ENCODE data around the gene MAN1B1. TPM values are rescaled to one million over a fixed set of nuclear protein-coding genes. Genes with fewer than 3 reads are reported as not detected.
A peak's percentile ranks its signal among the peaks of the same experiment; 100 is the strongest.

Gene MAN1B1
- total and polyA plus RNA-seq, 2 donors (not counting 3 experiments of a cell fraction or from before 2014, with no cell fraction given): 75.3 to 83.3 TPM

GRCh38 chr9:137128158-137128861 lies 41.5 kb downstream of the MAN1B1 start:
- Histone ChIP-seq H3K36me3 (ENCODE audit: control insufficient read depth in 2 of 2, extremely low read depth in 1 of 2, insufficient read depth in 2 of 2, low read length in 2 of 2) (no peaks in the 10 kb centered on the region), H3K4me3 (replicated peaks in 1 of 3; ENCODE audit: insufficient read depth in 1 of 3, low read depth in 1 of 3, low read length in 3 of 3) (peak overlapping the region in 2 of 3 experiments; percentile 51 to 63), H4K20me1 (replicated peaks; ENCODE audit: control insufficient read depth, extremely low read depth, insufficient read depth, low read length) (no peaks in the 10 kb centered on the region), H2AFZ (ENCODE audit: low read depth, low read length) (no peak overlapping the region), H3K9me1 (replicated peaks; ENCODE audit: control insufficient read depth, extremely low read depth, insufficient read depth, low read length) (no peaks in the 10 kb centered on the region), H3K9ac (replicated peaks; ENCODE audit: extremely low read depth, insufficient read depth, low read length) (no peak overlapping the region), H3K4me2 (ENCODE audit: insufficient read depth, low read length) (peak overlapping the region; percentile 68), H3K27me3 (ENCODE audit: control insufficient read depth in 2 of 2, insufficient read depth in 2 of 2, low read length in 2 of 2) (no peaks in the 10 kb centered on the region), H3K9me3 (replicated peaks; ENCODE audit: control insufficient read depth, insufficient read depth, low read length) (no peaks in the 10 kb centered on the region), H3K79me2 (ENCODE audit: control insufficient read depth, insufficient read depth, low read length) (peaks cover 20% of the 10 kb centered on the region), H3K27ac (ENCODE audit: insufficient read depth, low read depth, low read length) (peak overlapping the region; percentile 16), H3K4me1 (ENCODE audit: control insufficient read depth, extremely low read depth, insufficient read depth, low read length) (peaks cover 26% of the 10 kb centered on the region)
- DNase-seq (ENCODE audit: low read depth, low spot score) (no peak), FAIRE-seq (peak; percentile 18)
- TF ChIP-seq POLR2A (IDR thresholded peaks at IDR 0.05; ENCODE audit: low read depth, low read length) (no peak), EZH2 (IDR thresholded peaks at IDR 0.05; ENCODE audit: borderline replicate concordance, low read depth, low read length, severe bottlenecking) (no peak), JUN (IDR thresholded peaks at IDR 0.05; ENCODE audit: borderline replicate concordance, insufficient read depth, insufficient read length, low read depth) (no peak), POLR2AphosphoS5 (IDR thresholded peaks at IDR 0.05; ENCODE audit: insufficient read depth, low read depth, low read length) (no peak), CTCF (IDR thresholded peaks at IDR 0.05; ENCODE audit: extremely low read depth in 1 of 2, insufficient read depth in 1 of 2, low read depth in 1 of 2, low read length in 2 of 2) (no peak)
- dilution Hi-C loops (cut with MboI; ENCODE audit: extremely low pct_ligation_motif_present, low sequenced_read_pairs): no loop called here
- no TSS peak for BruUV-seq (replicated peaks)
- ChIA-PET POLR2A (no interaction called here), CTCF (interaction anchor here (0.5 to 3.3 kb wide), 5 partner anchors 10 to 108 kb away, joined by 3 to 17 read pairs (median 4); no protein-coding TSS in a partner anchor)
- intact Hi-C loops (cut with micrococcal nuclease): no loop called here

Data from endothelial cell of umbilical vein (primary cell).